Neuronal stem cell (in vitro differentiated cells): Measurements from ENCODE around the gene B3GALT4.

Experiments used
- DNase-seq: peaks from one replicate; pipeline ENCODE4 v3.0.0-alpha.2; 2013; ENCODE audit warnings: low spot score
- H2AFZ ChIP-seq: one replicate; pipeline ENCODE4 v1.6.1; 2013; ENCODE audit warnings: mild to moderate bottlenecking, low read length, inconsistent platforms
- H2AK5ac ChIP-seq: 2 replicates; pipeline ENCODE4 v1.6.1; 2013; ENCODE audit warnings: low read depth, mild to moderate bottlenecking, inconsistent platforms, low read length, moderate library complexity, mixed read lengths
- H2BK120ac ChIP-seq: 2 replicates; pipeline ENCODE4 v1.6.1; 2013; ENCODE audit warnings: low read depth, mild to moderate bottlenecking, inconsistent platforms, low read length, moderate library complexity, mixed read lengths
- H2BK12ac ChIP-seq: one replicate; pipeline ENCODE4 v1.6.1; 2013; ENCODE audit warnings: low read length, inconsistent platforms
- H2BK15ac ChIP-seq: 2 replicates; pipeline ENCODE4 v1.6.1; 2013; ENCODE audit warnings: mild to moderate bottlenecking, low read length, inconsistent platforms, mixed read lengths
- H2BK5ac ChIP-seq: one replicate; pipeline ENCODE4 v1.6.1; 2013; ENCODE audit warnings: inconsistent platforms, mild to moderate bottlenecking, low read length, moderate library complexity
- H3K14ac ChIP-seq: one replicate; pipeline ENCODE4 v1.6.1; 2013; ENCODE audit warnings: low read length, inconsistent platforms
- H3K18ac ChIP-seq: 2 replicates; pipeline ENCODE4 v1.6.1; 2013; ENCODE audit warnings: low read length, inconsistent platforms
- H3K23ac ChIP-seq: 2 replicates; pipeline ENCODE4 v1.6.1; 2013; ENCODE audit warnings: low read depth, mild to moderate bottlenecking, mixed read lengths, low read length, inconsistent platforms; ENCODE audit not compliant: poor library complexity
- H3K27ac ChIP-seq: replicated peaks from 3 replicates; pipeline ENCODE4 v1.5.1; 2013; ENCODE audit warnings: low read length, inconsistent platforms
- H3K27me3 ChIP-seq, 3 experiments: 2 replicates each; pipeline ENCODE4 v1.6.1; 2013; ENCODE audit warnings: low read length in 3 of 3, mild to moderate bottlenecking in 2 of 3, inconsistent platforms in 1 of 3, low read depth in 1 of 3, mixed read lengths in 1 of 3, moderate library complexity in 1 of 3; ENCODE audit not compliant: control insufficient read depth in 3 of 3, insufficient read depth in 3 of 3
- H3K36me3 ChIP-seq, 2 donors: replicated peaks in 1 of 2; 2 replicates each; pipeline ENCODE4 v1.6.1; 2013; ENCODE audit warnings: low read length in 2 of 2; ENCODE audit not compliant: control insufficient read depth in 2 of 2, insufficient read depth in 2 of 2
- H3K4ac ChIP-seq: 2 replicates; pipeline ENCODE4 v1.6.1; 2013; ENCODE audit warnings: inconsistent platforms, mild to moderate bottlenecking, low read length, moderate library complexity
- H3K4me1 ChIP-seq, 2 donors: 1 replicate in 1 of 2; 2 replicates in 1 of 2; pipeline ENCODE4 v1.6.1; 2013; ENCODE audit warnings: low read length in 2 of 2, low read depth in 1 of 2; ENCODE audit not compliant: control insufficient read depth in 2 of 2, insufficient read depth in 1 of 2
- H3K4me2 ChIP-seq: one replicate; pipeline ENCODE4 v1.6.1; 2013; ENCODE audit warnings: mild to moderate bottlenecking, low read length, inconsistent platforms; ENCODE audit not compliant: insufficient read depth, poor library complexity, severe bottlenecking
- H3K4me3 ChIP-seq, 2 donors: 2 replicates each; pipeline ENCODE4 v1.5.1; 2013; ENCODE audit warnings: low read length in 2 of 2, mild to moderate bottlenecking in 2 of 2, inconsistent platforms in 1 of 2, moderate library complexity in 1 of 2
- H3K79me1 ChIP-seq: one replicate; pipeline ENCODE4 v1.6.1; 2013; ENCODE audit warnings: low read depth, mild to moderate bottlenecking, inconsistent platforms, low read length, moderate library complexity
- H3K9ac ChIP-seq: one replicate; pipeline ENCODE4 v1.6.1; 2013; ENCODE audit warnings: mild to moderate bottlenecking, low read depth, low read length, inconsistent platforms; ENCODE audit not compliant: poor library complexity
- H3K9me3 ChIP-seq, 2 donors: replicated peaks in 1 of 2; 2 replicates each; pipeline versions ENCODE3 to v1.6.1; 2013; ENCODE audit warnings: low read length in 2 of 2, mild to moderate bottlenecking in 2 of 2, inconsistent platforms in 1 of 2, low read depth in 1 of 2, mixed read lengths in 1 of 2, moderate library complexity in 1 of 2; ENCODE audit not compliant: control insufficient read depth in 2 of 2, insufficient read depth in 1 of 2
- H4K8ac ChIP-seq: one replicate; pipeline ENCODE4 v1.6.1; 2013; ENCODE audit warnings: low read depth, mild to moderate bottlenecking, inconsistent platforms, low read length, moderate library complexity
- H4K91ac ChIP-seq: one replicate; pipeline ENCODE4 v1.6.1; 2013; ENCODE audit warnings: low read length, low read depth, mild to moderate bottlenecking, inconsistent platforms; ENCODE audit not compliant: poor library complexity
- WGBS, 2 donors: extraction: QIAGEN DNeasy Blood & Tissue Kit; methylation state at CpG; one replicate each; pipeline ENCODE4 v1.1.7; 2013; ENCODE audit warnings: missing lambda C conversion rate in 2 of 2, mixed read lengths in 1 of 2; ENCODE audit not compliant: insufficient read length in 2 of 2, insufficient replicate concordance in 1 of 2; ENCODE audit errors: extremely low coverage in 2 of 2; 5-methylcytosine and 5-hydroxymethylcytosine counted together

B3GALT4 gene

GRCh38 chr6:33248643-33248931 is 28.3 kb upstream of the B3GALT4 start:
- no peaks in the 10 kb centered on the region for H3K79me1 ChIP-seq
- peak overlapping the region; percentile 91 for H3K4me2 ChIP-seq
- peaks cover 9 to 13% of the 10 kb centered on the region in 2 donors for H3K4me1 ChIP-seq
- H3K23ac ChIP-seq: peak overlapping the region; percentile 35
- peaks cover 3 to 20% of the 10 kb centered on the region in 2 donors for H3K36me3 ChIP-seq
- peak overlapping the region; percentile 61 to 67 for H3K4me3 ChIP-seq
- no peak overlapping the region for H2BK120ac ChIP-seq
- no peak overlapping the region for H3K4ac ChIP-seq
- H2AFZ ChIP-seq: peak overlapping the region; percentile 87
- H3K27me3 ChIP-seq: peaks cover 0 to 3% (median 0%) of the 10 kb centered on the region in 3 experiments
- H3K9ac ChIP-seq: no peak overlapping the region
- H2AK5ac ChIP-seq: no peak overlapping the region
- DNase-seq: no peak
- no peak overlapping the region for H4K91ac ChIP-seq
- H2BK12ac ChIP-seq: no peak overlapping the region
- H3K9me3 ChIP-seq: no peaks in the 10 kb centered on the region
- H2BK5ac ChIP-seq: no peak overlapping the region
- H4K8ac ChIP-seq: no peak overlapping the region
- H3K18ac ChIP-seq: no peak overlapping the region
- peak overlapping the region; percentile 54 for H2BK15ac ChIP-seq
- H3K27ac ChIP-seq: no peak overlapping the region
- H3K14ac ChIP-seq: no peak overlapping the region
- WGBS, 2 donors: no CpG with 5 or more reads among the region's 18 CpGs

GRCh38 chr6:33248932-33249731 is 27.8 kb upstream of the B3GALT4 start:
- Histone ChIP-seq H2AFZ (peak overlapping the region; percentile 87), H3K9me3 (no peaks in the 10 kb centered on the region), H3K18ac (peak overlapping the region; percentile 84), H3K23ac (peak overlapping the region; percentile 94), H3K4me2 (peak overlapping the region; percentile 91), H3K4me1 (peaks cover 9 to 13% of the 10 kb centered on the region in 2 donors), H4K8ac (no peak overlapping the region), H3K79me1 (no peaks in the 10 kb centered on the region), H3K27me3 (peaks cover 0 to 3% (median 0%) of the 10 kb centered on the region in 3 experiments), H3K9ac (peak overlapping the region; percentile 92), H3K4ac (no peak overlapping the region), H2BK12ac (no peak overlapping the region), H2BK15ac (no peak overlapping the region), H3K27ac (peak overlapping the region; percentile 62), H3K36me3 (peaks cover 3 to 22% of the 10 kb centered on the region in 2 donors), H3K14ac (no peak overlapping the region), H2BK5ac (peak overlapping the region; percentile 7), H2AK5ac (no peak overlapping the region), H3K4me3 (peak overlapping the region; percentile 67 to 80), H2BK120ac (no peak overlapping the region), H4K91ac (no peak overlapping the region)
- peak; percentile 96 for DNase-seq
- no CpG with 5 or more reads among the region's 58 CpGs for WGBS, 2 donors

GRCh38 chr6:33249732-33250630 is 26.9 kb upstream of the B3GALT4 start:
- peak overlapping the region; percentile 7 for H2BK5ac ChIP-seq
- peak overlapping the region; percentile 67 to 80 for H3K4me3 ChIP-seq
- no peak overlapping the region for H3K4ac ChIP-seq
- H3K9me3 ChIP-seq: no peaks in the 10 kb centered on the region
- no peak overlapping the region for H2BK15ac ChIP-seq
- H3K23ac ChIP-seq: peak overlapping the region; percentile 94
- no peak overlapping the region for H2BK12ac ChIP-seq
- H4K91ac ChIP-seq: no peak overlapping the region
- no peaks in the 10 kb centered on the region for H3K79me1 ChIP-seq
- peak overlapping the region; percentile 84 for H3K18ac ChIP-seq
- H2AFZ ChIP-seq: peak overlapping the region; percentile 87
- peaks cover 0 to 3% (median 0%) of the 10 kb centered on the region in 3 experiments for H3K27me3 ChIP-seq
- H3K14ac ChIP-seq: no peak overlapping the region
- no peak overlapping the region for H2AK5ac ChIP-seq
- peak overlapping the region; percentile 77 for H3K4me2 ChIP-seq
- peak overlapping the region; percentile 92 for H3K9ac ChIP-seq
- H3K4me1 ChIP-seq: peaks cover 9 to 13% of the 10 kb centered on the region in 2 donors
- H2BK120ac ChIP-seq: no peak overlapping the region
- H4K8ac ChIP-seq: no peak overlapping the region
- peak overlapping the region; percentile 62 for H3K27ac ChIP-seq
- no peak for DNase-seq
- WGBS, 2 donors: no CpG with 5 or more reads among the region's 15 CpGs
- peaks cover 3 to 26% of the 10 kb centered on the region in 2 donors for H3K36me3 ChIP-seq

- H3K4me2 ChIP-seq: no peak overlapping the region
- no peak overlapping the region for H3K14ac ChIP-seq
- H2AFZ ChIP-seq: no peak overlapping the region
- H3K23ac ChIP-seq: no peak overlapping the region
- peaks cover 9 to 13% of the 10 kb centered on the region in 2 donors for H3K4me1 ChIP-seq
- H3K27ac ChIP-seq: no peak overlapping the region
- no peaks in the 10 kb centered on the region for H3K9me3 ChIP-seq
- no peak overlapping the region for H3K4me3 ChIP-seq
- H2BK15ac ChIP-seq: no peak overlapping the region
- no CpG with 5 or more reads among the region's 13 CpGs for WGBS, 2 donors
- H4K8ac ChIP-seq: no peak overlapping the region
- H3K27me3 ChIP-seq: peaks cover 0 to 3% (median 0%) of the 10 kb centered on the region in 3 experiments
- H2BK5ac ChIP-seq: no peak overlapping the region
- no peak overlapping the region for H3K18ac ChIP-seq
- no peak overlapping the region for H2BK12ac ChIP-seq
- H4K91ac ChIP-seq: no peak overlapping the region
- H2AK5ac ChIP-seq: no peak overlapping the region
- DNase-seq: no peak
- H3K9ac ChIP-seq: no peak overlapping the region
- H2BK120ac ChIP-seq: no peak overlapping the region
- H3K4ac ChIP-seq: no peak overlapping the region
- peaks cover 3 to 28% of the 10 kb centered on the region in 2 donors for H3K36me3 ChIP-seq
- H3K79me1 ChIP-seq: no peaks in the 10 kb centered on the region
Measured at GRCh38 chr6:33250731-33251130, 26.2 kb upstream of the B3GALT4 start.
